ENCODE data around the gene NPHS2. TPM values are rescaled to one million over a fixed set of nuclear protein-coding genes. Genes with fewer than 3 reads are reported as not detected.

Gene NPHS2
- total RNA-seq, 1 experiment from 2014 or later = not detected

DNA sequence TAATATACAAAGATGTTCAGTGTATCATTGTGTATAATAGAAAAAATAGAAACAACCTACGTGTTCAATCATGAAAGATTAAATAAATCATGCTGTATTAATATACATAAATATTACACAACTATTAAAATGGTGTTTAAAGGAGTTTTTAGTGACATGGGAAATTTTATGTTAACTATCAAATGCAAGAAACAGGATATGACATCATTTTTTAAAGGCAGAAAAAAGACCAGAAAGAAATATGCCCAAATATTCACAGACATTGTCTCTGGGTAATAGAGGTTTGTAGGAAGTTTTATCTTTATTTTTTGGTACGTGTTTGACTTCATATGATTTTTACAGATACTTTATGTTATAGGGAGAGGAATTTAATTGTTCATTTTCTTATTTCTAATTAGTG lies 34.0 kb downstream of the NPHS2 start:
- no peaks in the 10 kb centered on the region for H4K20me1 ChIP-seq (ENCODE audit: insufficient read depth)
- intact Hi-C loops (cut with micrococcal nuclease) = no loop called here
- POLR2A ChIA-PET = no interaction called here
- H3K27me3 ChIP-seq (ENCODE audit: insufficient read depth, low read length) = no peaks in the 10 kb centered on the region
- DNase-seq (ENCODE audit: low read depth, low spot score) (no peak), ATAC-seq (no peak)
- H3K9me3 ChIP-seq (ENCODE audit: control insufficient read depth in 1 of 2, insufficient read depth in 1 of 2, low read depth in 1 of 2, low read length in 2 of 2) = no peaks in the 10 kb centered on the region
- no peaks in the 10 kb centered on the region for H3K36me3 ChIP-seq (ENCODE audit: control insufficient read depth in 1 of 2, insufficient read depth in 2 of 2, low read length in 2 of 2)
- H3K79me2 ChIP-seq (ENCODE audit: insufficient read depth, low read length) = no peaks in the 10 kb centered on the region
- no peaks in the 10 kb centered on the region for H3K9me2 ChIP-seq (ENCODE audit: insufficient read depth)
- RAD21 ChIA-PET (ENCODE audit: low non-redundant PET in 1 of 2, low total read pairs in 2 of 2, uncharacterized antibody in 2 of 2, unreplicated experiment in 2 of 2) = no interaction called here
- TF ChIP-seq CEBPB (IDR thresholded peaks at IDR 0.05; ENCODE audit: low read depth) (no peak), EZH2 (IDR thresholded peaks at IDR 0.05) (no peak), ZNF274 (IDR thresholded peaks at IDR 0.05; ENCODE audit: low read depth, low read length) (no peak), YY1 (IDR thresholded peaks at IDR 0.05; ENCODE audit: extremely low read depth, insufficient replicate concordance, low read depth, low read length) (no peak), POLR2A (IDR thresholded peaks at IDR 0.05; ENCODE audit: borderline replicate concordance, extremely low read depth, insufficient read depth, insufficient read length) (no peak), ELF1 (IDR thresholded peaks at IDR 0.05; ENCODE audit: borderline replicate concordance, low read depth) (no peak), CBX3 (IDR thresholded peaks at IDR 0.05; ENCODE audit: low read depth) (no peak), FOSL1 (IDR thresholded peaks at IDR 0.05; ENCODE audit: low read depth) (no peak), EGR1 (IDR thresholded peaks at IDR 0.05; ENCODE audit: low read depth) (no peak), RAD21 (IDR thresholded peaks at IDR 0.05; ENCODE audit: low read depth) (no peak), SIN3A (IDR thresholded peaks at IDR 0.05; ENCODE audit: low read depth) (no peak)
- TF ChIP-seq, protein P1, sequence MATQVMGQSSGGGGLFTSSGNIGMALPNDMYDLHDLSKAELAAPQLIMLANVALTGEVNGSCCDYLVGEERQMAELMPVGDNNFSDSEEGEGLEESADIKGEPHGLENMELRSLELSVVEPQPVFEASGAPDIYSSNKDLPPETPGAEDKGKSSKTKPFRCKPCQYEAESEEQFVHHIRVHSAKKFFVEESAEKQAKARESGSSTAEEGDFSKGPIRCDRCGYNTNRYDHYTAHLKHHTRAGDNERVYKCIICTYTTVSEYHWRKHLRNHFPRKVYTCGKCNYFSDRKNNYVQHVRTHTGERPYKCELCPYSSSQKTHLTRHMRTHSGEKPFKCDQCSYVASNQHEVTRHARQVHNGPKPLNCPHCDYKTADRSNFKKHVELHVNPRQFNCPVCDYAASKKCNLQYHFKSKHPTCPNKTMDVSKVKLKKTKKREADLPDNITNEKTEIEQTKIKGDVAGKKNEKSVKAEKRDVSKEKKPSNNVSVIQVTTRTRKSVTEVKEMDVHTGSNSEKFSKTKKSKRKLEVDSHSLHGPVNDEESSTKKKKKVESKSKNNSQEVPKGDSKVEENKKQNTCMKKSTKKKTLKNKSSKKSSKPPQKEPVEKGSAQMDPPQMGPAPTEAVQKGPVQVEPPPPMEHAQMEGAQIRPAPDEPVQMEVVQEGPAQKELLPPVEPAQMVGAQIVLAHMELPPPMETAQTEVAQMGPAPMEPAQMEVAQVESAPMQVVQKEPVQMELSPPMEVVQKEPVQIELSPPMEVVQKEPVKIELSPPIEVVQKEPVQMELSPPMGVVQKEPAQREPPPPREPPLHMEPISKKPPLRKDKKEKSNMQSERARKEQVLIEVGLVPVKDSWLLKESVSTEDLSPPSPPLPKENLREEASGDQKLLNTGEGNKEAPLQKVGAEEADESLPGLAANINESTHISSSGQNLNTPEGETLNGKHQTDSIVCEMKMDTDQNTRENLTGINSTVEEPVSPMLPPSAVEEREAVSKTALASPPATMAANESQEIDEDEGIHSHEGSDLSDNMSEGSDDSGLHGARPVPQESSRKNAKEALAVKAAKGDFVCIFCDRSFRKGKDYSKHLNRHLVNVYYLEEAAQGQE (IDR thresholded peaks at IDR 0.05; ENCODE audit: low read depth) = no peak
- no peak overlapping the region for H3K4me3 ChIP-seq (replicated peaks in 1 of 2; ENCODE audit: low read depth in 1 of 2, low read length in 2 of 2)
- CTCF ChIA-PET = no interaction called here
- no TSS peak for BruUV-seq (replicated peaks)
- H2AFZ ChIP-seq (ENCODE audit: low read depth, low read length, poor library complexity, severe bottlenecking) = no peak overlapping the region
- no peak overlapping the region for H3K27ac ChIP-seq (ENCODE audit: low read depth, low read length)
- no peak overlapping the region for H3K4me2 ChIP-seq (ENCODE audit: low read length)
- H3K9ac ChIP-seq (ENCODE audit: low read length) = no peak overlapping the region
- H3K4me1 ChIP-seq (ENCODE audit: control insufficient read depth in 1 of 2, insufficient read depth in 2 of 2, low read length in 2 of 2) = no peaks in the 10 kb centered on the region

Data from HCT116 (cell line).